ENCODE data around the gene SNRPA.

GRCh38 chr19:40740747-40741146 lies 10.3 kb upstream of the SNRPA start:
- peak; percentile 20 to 53 (median 38) for TF ChIP-seq POLR2AphosphoS5 (IDR thresholded peaks at IDR 0.05)
- no peak for TF ChIP-seq POLR2A (IDR thresholded peaks at IDR 0.05)
